Bronchial epithelial cell (primary cell): ENCODE data around the gene ST3GAL3. TPM values are rescaled to one million over a fixed set of nuclear protein-coding genes. Genes with fewer than 3 reads are reported as not detected.

Experiments used
- DNase-seq: peaks from one replicate; pipeline ENCODE4 v3.0.0-alpha.2; 2010; ENCODE audit warnings: low read depth
- FAIRE-seq: peaks from 2 replicates; lab custom pipeline; 2011; peaks lifted over from hg19 to GRCh38; lab: Jason Lieb, UNC
- H3K27me3 ChIP-seq: 2 replicates; pipeline ENCODE4 v1.5.1; 2011; ENCODE audit warnings: low read length; ENCODE audit not compliant: control insufficient read depth, insufficient read depth
- H3K36me3 ChIP-seq: 2 replicates; pipeline ENCODE4 v1.5.1; 2011; ENCODE audit warnings: low read length; ENCODE audit not compliant: control insufficient read depth, insufficient read depth
- H3K4me3 ChIP-seq: 2 replicates; pipeline ENCODE4 v1.5.1; 2011; ENCODE audit warnings: mild to moderate bottlenecking, low read depth, low read length, control low read depth
- total RNA-seq: library from RNA; depleted of rRNA; stranded (reverse); fragments of >200 nt; gene quantifications from 2 replicates; pipeline ENCODE4 v1.2.1, GENCODE V29; 2014
- TF ChIP-seq, protein P1 (sequence below): IDR thresholded peaks from 2 replicates; pipeline ENCODE4 v1.5.1; 2011; ENCODE audit warnings: mild to moderate bottlenecking, moderate library complexity, low read length, control low read depth, inconsistent platforms; ENCODE audit not compliant: insufficient read depth, severe bottlenecking

Gene ST3GAL3
- total RNA-seq, 1 donor from 2014 or later = 10.3 TPM

DNA sequence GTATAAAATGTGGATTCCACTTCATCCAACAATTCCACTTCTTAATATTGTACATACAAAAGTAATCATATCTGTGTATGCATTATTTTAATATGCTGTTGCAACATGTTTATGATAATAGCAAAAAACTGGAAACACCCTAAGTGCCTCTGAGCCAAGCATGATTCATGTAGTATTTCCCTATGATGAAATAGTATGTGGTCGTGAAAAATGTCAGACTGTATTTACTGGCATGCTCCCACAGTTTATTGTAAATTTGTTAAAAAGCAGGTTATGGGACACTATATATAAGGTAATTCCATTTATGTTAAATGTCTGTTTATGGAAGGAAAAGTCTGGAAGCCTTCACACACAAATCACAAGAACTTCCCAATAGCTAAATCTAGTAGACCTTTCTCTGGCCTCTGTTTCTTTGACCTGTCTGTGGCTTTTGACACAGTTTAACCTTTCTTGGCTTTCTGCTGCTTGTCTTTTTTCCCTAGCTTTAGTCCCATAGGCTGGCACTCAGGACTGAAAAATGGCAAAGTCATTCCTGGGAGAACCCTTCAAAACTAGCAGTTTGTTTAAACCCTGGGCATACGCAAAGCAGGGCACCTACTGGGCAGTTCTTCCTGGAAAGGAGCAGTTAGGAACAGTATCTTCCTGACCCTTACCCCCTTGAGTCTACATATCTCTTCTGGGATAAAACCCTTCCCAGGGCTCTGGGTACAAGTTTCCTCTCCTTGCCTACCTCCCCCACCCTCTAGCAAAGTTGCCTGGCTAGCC is 160.8 kb downstream of the ST3GAL3 start:
- TF ChIP-seq, protein P1, sequence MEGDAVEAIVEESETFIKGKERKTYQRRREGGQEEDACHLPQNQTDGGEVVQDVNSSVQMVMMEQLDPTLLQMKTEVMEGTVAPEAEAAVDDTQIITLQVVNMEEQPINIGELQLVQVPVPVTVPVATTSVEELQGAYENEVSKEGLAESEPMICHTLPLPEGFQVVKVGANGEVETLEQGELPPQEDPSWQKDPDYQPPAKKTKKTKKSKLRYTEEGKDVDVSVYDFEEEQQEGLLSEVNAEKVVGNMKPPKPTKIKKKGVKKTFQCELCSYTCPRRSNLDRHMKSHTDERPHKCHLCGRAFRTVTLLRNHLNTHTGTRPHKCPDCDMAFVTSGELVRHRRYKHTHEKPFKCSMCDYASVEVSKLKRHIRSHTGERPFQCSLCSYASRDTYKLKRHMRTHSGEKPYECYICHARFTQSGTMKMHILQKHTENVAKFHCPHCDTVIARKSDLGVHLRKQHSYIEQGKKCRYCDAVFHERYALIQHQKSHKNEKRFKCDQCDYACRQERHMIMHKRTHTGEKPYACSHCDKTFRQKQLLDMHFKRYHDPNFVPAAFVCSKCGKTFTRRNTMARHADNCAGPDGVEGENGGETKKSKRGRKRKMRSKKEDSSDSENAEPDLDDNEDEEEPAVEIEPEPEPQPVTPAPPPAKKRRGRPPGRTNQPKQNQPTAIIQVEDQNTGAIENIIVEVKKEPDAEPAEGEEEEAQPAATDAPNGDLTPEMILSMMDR = no peak
- FAIRE-seq = no peak
- no peak overlapping the region for H3K4me3 ChIP-seq
- peak; percentile 94 for DNase-seq
- H3K27me3 ChIP-seq = no peaks in the 10 kb centered on the region
- H3K36me3 ChIP-seq = no peaks in the 10 kb centered on the region

DNA sequence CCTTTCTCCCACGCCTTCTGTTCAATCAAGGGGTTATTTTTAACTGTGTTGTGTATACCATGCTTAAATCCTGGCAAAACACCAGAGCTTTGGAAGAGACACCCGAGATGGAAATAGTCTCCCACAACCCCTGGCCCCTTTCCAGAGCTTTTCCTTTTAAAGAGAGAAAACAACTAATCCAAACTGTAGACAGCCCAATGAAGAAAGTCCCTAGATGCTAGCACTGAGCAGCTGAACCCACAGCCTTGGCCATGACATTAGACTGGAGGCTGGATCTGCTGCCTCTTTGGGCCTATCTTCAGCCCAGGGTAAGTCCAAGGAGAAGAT is 161.4 kb downstream of the ST3GAL3 start:
- no peaks in the 10 kb centered on the region for H3K27me3 ChIP-seq
- no peak for FAIRE-seq
- H3K36me3 ChIP-seq = no peaks in the 10 kb centered on the region
- H3K4me3 ChIP-seq = no peak overlapping the region
- DNase-seq = no peak
- TF ChIP-seq, protein P1 = no peak

DNA sequence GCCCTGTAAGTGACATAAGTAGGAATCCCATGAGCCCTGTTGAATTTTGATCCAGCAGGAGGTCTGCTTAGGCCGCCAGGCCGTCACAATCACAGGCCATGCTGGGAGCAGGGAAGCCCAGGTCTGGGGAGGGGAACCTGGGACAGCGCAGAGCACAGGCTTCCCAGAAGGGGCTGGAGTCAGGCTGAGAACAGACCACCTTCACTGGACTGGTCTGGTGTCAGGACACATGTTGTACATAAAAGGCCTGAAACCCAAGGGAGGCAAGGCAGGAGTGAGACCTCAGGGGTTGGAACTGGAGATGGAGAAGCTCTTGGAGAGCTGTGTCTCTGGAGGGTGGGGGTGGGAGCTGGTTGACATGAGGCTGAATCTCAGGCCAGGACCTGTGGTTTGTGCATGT is 163.0 kb downstream of the ST3GAL3 start:
- no peaks in the 10 kb centered on the region for H3K27me3 ChIP-seq
- no peaks in the 10 kb centered on the region for H3K36me3 ChIP-seq
- no peak for FAIRE-seq
- no peak overlapping the region for H3K4me3 ChIP-seq
- DNase-seq = no peak
- TF ChIP-seq, protein P1 = no peak

DNA sequence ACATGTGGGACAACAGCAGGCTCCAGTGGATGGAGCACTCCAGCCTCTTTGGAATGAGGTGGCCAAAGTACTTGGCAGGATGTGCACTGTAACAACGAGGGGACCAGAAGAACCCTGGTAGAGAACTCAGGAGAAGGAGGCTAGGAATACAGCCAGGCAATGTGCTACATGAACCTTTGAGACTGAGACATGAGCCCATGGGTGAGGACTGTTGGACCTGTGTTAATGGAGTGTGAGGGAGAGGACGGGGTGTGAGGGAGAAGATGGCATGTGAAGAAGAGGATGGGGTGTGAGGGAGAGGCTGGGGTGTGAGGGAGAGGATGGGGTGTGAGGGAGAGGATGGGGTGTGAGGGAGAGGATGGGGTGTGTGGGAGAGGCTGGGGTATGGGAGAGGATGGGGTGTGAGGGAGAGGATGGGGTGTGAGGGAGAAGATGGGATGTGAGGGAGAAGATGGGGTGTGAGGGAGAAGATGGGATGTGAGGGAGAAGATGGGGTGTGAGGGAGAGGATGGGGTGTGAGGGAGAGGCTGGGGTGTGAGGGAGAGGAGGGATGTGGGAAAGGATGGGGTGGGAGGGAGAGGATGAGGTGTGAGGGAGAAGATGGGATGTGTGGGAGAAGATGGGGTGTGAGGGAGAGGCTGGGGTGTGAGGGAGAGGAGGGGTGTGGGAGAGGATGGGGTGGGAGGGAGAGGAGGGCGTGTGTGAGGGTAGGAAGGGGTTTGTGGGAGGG is 164.0 kb downstream of the ST3GAL3 start:
- DNase-seq (no peak), FAIRE-seq (no peak)
- Histone ChIP-seq H3K4me3 (no peak overlapping the region), H3K36me3 (no peaks in the 10 kb centered on the region), H3K27me3 (no peaks in the 10 kb centered on the region)
- TF ChIP-seq, protein P1 = no peak

DNA sequence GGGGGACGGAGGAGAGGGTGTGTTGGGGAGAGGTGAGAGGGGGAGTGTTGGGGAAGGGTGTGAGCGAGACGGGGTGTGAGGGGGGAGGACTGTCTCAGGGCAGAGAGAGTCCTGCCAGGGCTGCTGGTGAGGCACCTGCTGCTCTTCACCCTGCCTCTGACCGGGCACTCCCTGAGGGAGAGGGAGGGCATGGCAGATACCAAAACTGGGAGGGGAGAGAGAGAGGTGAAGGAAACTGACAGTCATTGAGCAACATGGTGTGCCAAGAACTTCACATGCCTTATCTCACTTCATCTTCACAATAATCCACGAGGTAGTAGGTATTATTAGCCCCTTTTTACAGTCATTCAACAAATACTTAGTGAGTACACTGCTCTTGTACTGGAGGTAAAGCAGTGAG is 164.9 kb downstream of the ST3GAL3 start:
- Histone ChIP-seq H3K4me3 (no peak overlapping the region), H3K36me3 (no peaks in the 10 kb centered on the region), H3K27me3 (no peaks in the 10 kb centered on the region)
- peak; percentile 57 for DNase-seq
- FAIRE-seq = peak; percentile 23
- TF ChIP-seq, protein P1 = no peak

DNA sequence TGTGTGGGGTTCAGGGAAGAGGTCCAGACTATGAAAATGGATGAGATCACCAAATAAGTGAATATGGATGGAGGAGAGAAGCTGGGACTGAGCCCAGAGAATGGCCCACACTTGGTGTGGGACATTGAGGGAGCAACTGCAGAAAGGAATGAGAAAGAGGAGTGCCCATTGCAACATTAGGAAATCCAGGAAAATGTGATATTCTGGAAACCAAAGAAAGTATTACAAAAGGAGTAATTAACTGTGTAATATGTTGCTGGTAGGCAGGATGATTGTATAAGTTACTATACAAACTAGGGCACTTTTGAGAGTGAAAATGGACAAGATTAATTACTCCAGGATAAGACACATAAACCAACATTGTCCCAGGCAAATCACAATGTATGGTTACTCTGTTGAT is 166.5 kb downstream of the ST3GAL3 start:
- TF ChIP-seq, protein P1 = no peak
- FAIRE-seq = no peak
- no peak overlapping the region for H3K4me3 ChIP-seq
- H3K36me3 ChIP-seq = no peaks in the 10 kb centered on the region
- no peak for DNase-seq
- no peaks in the 10 kb centered on the region for H3K27me3 ChIP-seq
